Astrocyte of the spinal cord (primary cell): ENCODE measurements around the gene TOM1L1.

ENCODE experiments used
- DNase-seq: peaks from one replicate; pipeline ENCODE4 v3.0.0; 2011; ENCODE audit warnings: low read depth, low spot score
- H3K4me3 ChIP-seq: 2 replicates; pipeline ENCODE4 v1.5.1; 2011; ENCODE audit warnings: low read depth, mild to moderate bottlenecking, low read length, moderate library complexity
- in situ Hi-C: cut with HindIII; loops from 2 replicates; pipeline ENCODE4 v1.10.0; 2017; ENCODE audit warnings: low sequenced_read_pairs
- TF ChIP-seq, protein P1 (sequence below): IDR thresholded peaks from 2 replicates; pipeline ENCODE4 v1.5.1; 2012; ENCODE audit warnings: low read depth, mild to moderate bottlenecking, low read length, inconsistent platforms

Gene TOM1L1

DNA sequence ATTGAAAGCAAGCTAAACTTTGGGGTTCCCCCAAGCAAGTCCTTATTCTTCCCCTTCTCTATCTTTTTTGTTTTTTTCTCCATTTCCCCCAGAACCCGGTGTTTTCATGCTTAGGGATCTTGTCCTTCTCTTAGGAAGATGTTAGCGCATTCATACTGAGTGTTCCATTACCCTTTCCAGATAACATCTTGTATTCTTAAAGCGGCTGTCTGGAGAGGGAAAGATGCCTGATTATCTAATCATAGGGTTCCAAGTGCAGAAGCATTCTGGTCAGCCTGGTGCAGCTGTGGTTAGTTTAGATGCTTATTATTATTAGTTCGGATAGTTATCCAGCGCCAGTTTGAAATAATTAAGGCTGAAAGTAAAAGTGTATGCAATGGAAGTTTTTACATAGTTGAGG lies 2.0 kb downstream of the TOM1L1 start:
- TF ChIP-seq, protein P1, sequence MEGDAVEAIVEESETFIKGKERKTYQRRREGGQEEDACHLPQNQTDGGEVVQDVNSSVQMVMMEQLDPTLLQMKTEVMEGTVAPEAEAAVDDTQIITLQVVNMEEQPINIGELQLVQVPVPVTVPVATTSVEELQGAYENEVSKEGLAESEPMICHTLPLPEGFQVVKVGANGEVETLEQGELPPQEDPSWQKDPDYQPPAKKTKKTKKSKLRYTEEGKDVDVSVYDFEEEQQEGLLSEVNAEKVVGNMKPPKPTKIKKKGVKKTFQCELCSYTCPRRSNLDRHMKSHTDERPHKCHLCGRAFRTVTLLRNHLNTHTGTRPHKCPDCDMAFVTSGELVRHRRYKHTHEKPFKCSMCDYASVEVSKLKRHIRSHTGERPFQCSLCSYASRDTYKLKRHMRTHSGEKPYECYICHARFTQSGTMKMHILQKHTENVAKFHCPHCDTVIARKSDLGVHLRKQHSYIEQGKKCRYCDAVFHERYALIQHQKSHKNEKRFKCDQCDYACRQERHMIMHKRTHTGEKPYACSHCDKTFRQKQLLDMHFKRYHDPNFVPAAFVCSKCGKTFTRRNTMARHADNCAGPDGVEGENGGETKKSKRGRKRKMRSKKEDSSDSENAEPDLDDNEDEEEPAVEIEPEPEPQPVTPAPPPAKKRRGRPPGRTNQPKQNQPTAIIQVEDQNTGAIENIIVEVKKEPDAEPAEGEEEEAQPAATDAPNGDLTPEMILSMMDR: no peak
- no peak overlapping the region for H3K4me3 ChIP-seq
- no peak for DNase-seq
- in situ Hi-C loops: no loop called here

DNA sequence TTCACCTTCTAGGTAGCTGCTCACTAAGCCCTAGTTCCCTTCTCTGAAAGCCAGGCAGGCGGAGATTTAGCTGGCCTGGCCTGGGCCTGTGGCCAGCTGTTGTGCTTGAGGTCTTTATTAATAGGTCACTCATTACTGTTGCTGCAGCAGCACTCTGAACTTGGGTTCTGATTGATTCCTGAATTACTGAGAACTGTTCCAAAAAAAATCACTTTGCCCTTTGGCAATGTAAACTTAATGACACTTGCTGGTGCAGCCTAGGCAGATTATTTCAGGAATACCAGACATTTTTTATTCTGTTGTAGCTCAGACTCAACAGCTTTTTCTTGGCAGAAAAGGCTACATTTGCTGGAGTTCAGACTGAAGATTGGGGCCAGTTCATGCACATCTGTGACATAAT lies 2.7 kb downstream of the TOM1L1 start:
- no peak for DNase-seq
- TF ChIP-seq, protein P1: no peak

DNA sequence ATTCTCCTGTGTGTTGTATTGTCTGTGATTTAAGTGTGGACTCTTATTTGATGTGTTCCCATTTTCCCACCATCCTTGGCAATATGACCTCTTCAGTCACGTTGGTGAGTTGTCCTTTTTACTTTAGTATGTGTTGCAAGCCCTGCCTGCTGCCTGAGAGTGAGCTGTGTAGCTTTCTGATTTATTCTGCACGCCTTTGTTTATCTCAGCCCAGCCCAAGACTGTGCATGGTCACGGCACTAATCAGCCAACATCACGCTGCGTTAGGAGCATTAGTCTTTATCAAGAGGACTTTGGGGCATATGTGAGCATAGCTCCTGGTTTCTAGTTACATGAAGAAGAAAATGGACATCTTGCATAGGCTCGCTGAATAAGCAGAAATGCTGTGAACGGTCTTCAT lies 6.0 kb downstream of the TOM1L1 start:
- no peak for DNase-seq
- TF ChIP-seq, protein P1: no peak
- H3K4me3 ChIP-seq: no peak overlapping the region
- in situ Hi-C loops: no loop called here

More for the DNA sequence above, 2.7 kb downstream of the TOM1L1 start:
- no peak overlapping the region for H3K4me3 ChIP-seq
- in situ Hi-C loops: no loop called here

DNA sequence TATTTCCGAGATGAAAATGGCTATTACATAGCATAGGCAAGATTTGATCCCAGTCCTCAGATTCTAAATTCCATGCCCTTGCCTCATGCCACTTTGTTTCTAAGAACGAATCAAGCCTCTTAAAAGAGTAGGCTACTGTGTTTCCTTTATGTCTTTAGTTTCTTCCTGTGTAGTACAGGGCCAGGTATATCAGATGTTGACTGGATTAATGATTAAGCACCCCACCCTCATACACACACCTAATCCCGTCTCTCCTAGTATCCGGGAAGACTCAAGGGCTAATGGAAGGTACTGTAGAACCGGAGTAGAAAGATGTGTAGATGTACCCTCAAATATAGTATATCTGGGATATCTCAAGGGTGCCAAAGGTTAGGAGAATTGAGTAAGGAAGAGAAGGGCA lies 6.7 kb downstream of the TOM1L1 start:
- no peak for DNase-seq
- H3K4me3 ChIP-seq: no peak overlapping the region
- TF ChIP-seq, protein P1: no peak
- in situ Hi-C loops: no loop called here

DNA sequence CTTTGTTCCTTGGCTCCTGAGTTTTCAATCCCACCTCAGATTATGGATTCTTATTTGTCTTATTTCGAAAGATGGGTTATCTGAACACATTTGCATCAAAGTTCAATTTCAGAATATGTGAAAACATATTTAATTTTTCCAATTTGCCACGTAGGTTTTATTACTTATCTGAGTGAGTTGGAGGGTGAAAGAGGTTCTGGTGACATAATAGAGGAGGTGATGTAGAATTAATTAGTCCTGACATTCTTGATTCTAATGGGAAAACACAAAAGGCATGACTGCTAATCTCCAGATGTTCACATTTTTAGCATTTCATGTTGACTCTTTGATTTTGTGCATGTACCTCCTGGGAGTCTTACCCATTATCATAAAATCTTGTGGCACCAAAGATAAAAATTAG lies 9.1 kb downstream of the TOM1L1 start:
- in situ Hi-C loops: no loop called here
- DNase-seq: no peak
- H3K4me3 ChIP-seq: no peak overlapping the region
- TF ChIP-seq, protein P1: no peak

DNA sequence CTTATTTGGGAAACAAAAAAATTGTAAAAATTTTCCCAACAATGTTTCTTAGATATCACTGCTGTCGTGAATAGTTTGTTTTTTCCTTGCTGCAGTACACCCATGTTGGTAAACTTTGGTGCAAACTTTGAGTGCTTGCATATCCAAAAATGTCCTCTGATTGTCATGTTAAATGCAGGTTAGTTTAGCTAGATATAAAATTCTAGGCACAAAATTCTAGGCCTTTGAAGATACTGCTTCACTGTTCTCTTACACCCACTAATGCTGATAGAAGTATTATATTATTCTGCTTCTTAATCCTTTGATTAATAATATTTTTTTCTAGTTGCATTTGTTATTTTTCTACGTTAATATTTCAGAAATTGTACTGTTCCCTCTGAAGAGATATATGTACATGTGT lies 16.1 kb downstream of the TOM1L1 start:
- TF ChIP-seq, protein P1: no peak
- H3K4me3 ChIP-seq: no peak overlapping the region
- no peak for DNase-seq
- in situ Hi-C loops: no loop called here

DNA sequence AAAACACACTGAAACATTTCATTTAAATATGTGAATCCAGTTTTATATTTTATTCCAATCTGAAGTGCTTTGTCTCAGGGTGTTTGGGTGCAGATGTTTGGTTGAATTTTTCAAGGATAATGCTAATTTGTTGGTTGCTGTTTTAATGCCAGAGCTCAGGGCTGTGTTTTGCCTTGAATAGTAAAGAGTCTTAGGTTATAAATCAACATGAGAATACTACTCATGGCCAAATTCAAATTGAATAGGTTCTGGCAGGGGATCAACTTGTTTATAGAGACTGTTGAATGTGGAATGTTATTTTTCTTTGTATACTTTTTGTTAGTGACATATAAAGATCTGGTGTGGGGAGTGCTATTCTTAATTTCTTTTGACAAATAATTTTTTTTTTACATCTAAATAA lies 18.8 kb downstream of the TOM1L1 start:
- TF ChIP-seq, protein P1: no peak
- no peak overlapping the region for H3K4me3 ChIP-seq
- in situ Hi-C loops: no loop called here
- no peak for DNase-seq
